Thyroid gland (tissue), 4 donors: Measurements from ENCODE around the gene ATXN1.
A peak's percentile ranks its signal among the peaks of the same experiment; 100 is the strongest.

Source experiments
- CTCF ChIP-seq, 6 experiments: fragments of 200-600 bp in 3 of 6; fragments of 450-650 bp in 3 of 6; sonication (generic) in 3 of 6; IDR thresholded peaks; one replicate each; pipeline ENCODE4 v1.5.1; 2016 to 2019; ENCODE audit warnings: antibody characterized with exemption in 6 of 6, mild to moderate bottlenecking in 2 of 6, inconsistent platforms in 1 of 6, moderate library complexity in 1 of 6
- POLR2A ChIP-seq, 2 donors: fragments of 450-650 bp; IDR thresholded peaks; one replicate each; pipeline ENCODE4 v1.6.1; 2017; ENCODE audit warnings: antibody characterized with exemption in 2 of 2, mild to moderate bottlenecking in 2 of 2, moderate library complexity in 1 of 2

GRCh38 chr6:16332175-16332542, 429.1 kb downstream of the ATXN1 start:
- TF ChIP-seq CTCF (IDR thresholded peaks at IDR 0.05) = peak; percentile 74 to 95 (median 90)
- TF ChIP-seq POLR2A (IDR thresholded peaks at IDR 0.05) = no peak
